ENCODE results near the gene IL23A. TPM values are rescaled to one million over a fixed set of nuclear protein-coding genes. Genes with fewer than 3 reads are reported as not detected.

Gene IL23A, protein sequence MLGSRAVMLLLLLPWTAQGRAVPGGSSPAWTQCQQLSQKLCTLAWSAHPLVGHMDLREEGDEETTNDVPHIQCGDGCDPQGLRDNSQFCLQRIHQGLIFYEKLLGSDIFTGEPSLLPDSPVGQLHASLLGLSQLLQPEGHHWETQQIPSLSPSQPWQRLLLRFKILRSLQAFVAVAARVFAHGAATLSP
- 0.19 TPM in 1 of 2 replicates, not detected in the other for total RNA-seq

GRCh38 chr12:56338308-56339157 is at the start of gene IL23A:
Gene IL23A, plus strand, starts transcription at chr12:56338884. Its CDS starts 161 bp downstream, at chr12:56339045.

DNA sequence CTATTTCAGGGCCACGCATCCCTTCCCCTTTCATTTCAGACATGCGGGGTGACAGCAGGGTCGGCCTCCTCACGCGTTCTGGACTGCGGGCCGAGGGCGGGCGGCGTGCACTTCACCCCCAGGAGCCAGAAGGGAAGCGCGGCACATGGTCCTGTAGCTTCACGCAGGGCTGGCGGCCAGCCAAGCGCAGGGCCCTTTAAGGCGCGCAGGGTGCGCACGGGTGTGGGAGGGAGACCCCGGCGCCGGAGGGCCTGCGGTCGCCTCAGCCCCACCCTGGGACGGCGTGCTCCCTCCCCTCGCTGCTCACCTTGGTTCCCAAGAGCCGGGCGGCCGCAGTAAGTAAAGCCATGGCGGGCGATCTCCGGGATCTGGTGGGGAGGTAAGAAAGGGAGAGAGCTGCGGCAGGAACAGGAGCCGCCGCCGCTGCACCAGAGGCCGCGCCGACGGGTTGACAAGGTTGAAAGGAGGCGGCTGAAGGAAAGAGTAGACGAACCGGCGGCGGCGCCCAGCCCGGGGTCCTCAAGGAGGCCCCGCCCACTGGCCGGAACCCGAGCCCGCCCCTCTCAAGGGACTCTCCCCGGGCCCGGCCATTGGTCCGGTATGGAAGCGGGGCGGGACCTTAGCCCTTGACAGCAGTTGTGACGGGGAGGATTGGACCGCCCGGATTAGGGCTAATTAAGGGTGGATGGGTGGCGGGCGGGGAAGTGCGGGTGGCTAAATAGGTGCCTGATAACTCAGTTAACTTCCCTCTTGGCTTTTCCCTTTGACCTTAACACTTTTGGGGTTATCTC is 38.6 kb upstream of the IL23A start, which contains the start of gene CS:
Gene CS (minus strand): TSS at position 478 of the 791 bp plus-strand sequence. CDS start 129 bp downstream, at position 349.

GRCh38 chr12:56315622-56316473 is 22.8 kb upstream of the IL23A start, which contains the start of gene CNPY2:
Gene CNPY2, minus strand, starts transcription at chr12:56315988. Its CDS starts 771 bp downstream, at chr12:56315217.

GRCh38 chr12:56333679-56334489 is 4.8 kb upstream of the IL23A start, which contains the start of gene PAN2:
Gene PAN2, minus strand, starts transcription at chr12:56334000. Its CDS starts 906 bp downstream, at chr12:56333094.

GRCh38 chr12:56359851-56360767 is 21.4 kb downstream of the IL23A start, which contains the start of gene STAT2:
Gene STAT2, minus strand, starts transcription at chr12:56360107. Its CDS starts 3,536 bp downstream, at chr12:56356571.

GRCh38 chr12:56362130-56363059 is 23.7 kb downstream of the IL23A start, which contains the start of gene APOF:
Gene APOF, minus strand, starts transcription at chr12:56362857. Its CDS starts 112 bp downstream, at chr12:56362745.

Other genes with a start within 250 kb of the IL23A start
- 114 and 216 TPM in 2 replicates for gene PA2G4, start 234.3 kb upstream of the IL23A start, total RNA-seq
- 2,621 and 2,969 TPM in 2 replicates for gene RPL41, start 222.3 kb upstream of the IL23A start, total RNA-seq
- 4.4 and 6.4 TPM in 2 replicates for gene ZC3H10, start 220.6 kb upstream of the IL23A start, total RNA-seq
- 328 and 362 TPM in 2 replicates for gene ESYT1, start 210.6 kb upstream of the IL23A start, total RNA-seq
- gene MYL6B, start 186.3 kb upstream of the IL23A start, total RNA-seq = 69.4 and 71.4 TPM in 2 replicates
- 3,299 and 3,963 TPM in 2 replicates for gene MYL6, start 180.5 kb upstream of the IL23A start, total RNA-seq
- gene SMARCC2, start 149.4 kb upstream of the IL23A start, total RNA-seq = 38.0 and 56.8 TPM in 2 replicates
- gene RNF41, start 117.0 kb upstream of the IL23A start, total RNA-seq = 68.5 and 138 TPM in 2 replicates
- gene NABP2, start 114.5 kb upstream of the IL23A start, total RNA-seq = 24.9 and 27.2 TPM in 2 replicates
- gene SLC39A5, start 108.8 kb upstream of the IL23A start, total RNA-seq = 0.38 TPM in 1 of 2 replicates, not detected in the other
- gene ANKRD52, start 80.5 kb upstream of the IL23A start, total RNA-seq = 8.4 and 33.0 TPM in 2 replicates
- gene COQ10A, start 71.9 kb upstream of the IL23A start, total RNA-seq = 4.5 and 7.7 TPM in 2 replicates
- 90.7 and 173 TPM in 2 replicates for gene CS, start 38.6 kb upstream of the IL23A start, total RNA-seq
- 48.9 and 65.3 TPM in 2 replicates for gene CNPY2, start 22.9 kb upstream of the IL23A start, total RNA-seq
- gene PAN2, start 4.9 kb upstream of the IL23A start, total RNA-seq = 11.2 and 21.5 TPM in 2 replicates
- 52.9 and 88.8 TPM in 2 replicates for gene STAT2, start 21.2 kb downstream of the IL23A start, total RNA-seq
- not detected in 2 replicates for gene APOF, start 24.0 kb downstream of the IL23A start, total RNA-seq
- gene TIMELESS, start 110.5 kb downstream of the IL23A start, total RNA-seq = 11.3 and 15.8 TPM in 2 replicates
- gene MIP, start 115.8 kb downstream of the IL23A start, total RNA-seq = 0.38 TPM in 1 of 2 replicates, not detected in the other
- gene SPRYD4, start 129.7 kb downstream of the IL23A start, total RNA-seq = 1.3 and 2.0 TPM in 2 replicates
- gene GLS2, start 149.3 kb downstream of the IL23A start, total RNA-seq = 0.16 and 0.44 TPM in 2 replicates
- 25.1 and 65.6 TPM in 2 replicates for gene RBMS2, start 182.9 kb downstream of the IL23A start, total RNA-seq

Measured in bladder microvascular endothelial cell (primary cell).